Measurements from ENCODE around the gene SLC22A5.

Gene SLC22A5

GRCh38 chr5:132365213-132365612, 4.3 kb upstream of the SLC22A5 start:
- DNase-seq (ENCODE audit: low read depth in 2 of 2): no peak

GRCh38 chr5:132368186-132368585, 1.3 kb upstream of the SLC22A5 start:
- no peak for DNase-seq (ENCODE audit: low read depth in 2 of 2)

GRCh38 chr5:132369007-132369473, 470 bp upstream of the SLC22A5 start:
- DNase-seq (ENCODE audit: low read depth in 2 of 2): no peak

GRCh38 chr5:132370181-132370970, 866 bp downstream of the SLC22A5 start:
- DNase-seq (ENCODE audit: low read depth in 2 of 2): no peak

GRCh38 chr5:132370971-132371602, 1.6 kb downstream of the SLC22A5 start:
- DNase-seq (ENCODE audit: low read depth in 2 of 2): no peak

- no peak for DNase-seq (ENCODE audit: low read depth in 2 of 2)
Observed at GRCh38 chr5:132371603-132371994, 2.1 kb downstream of the SLC22A5 start.

GRCh38 chr5:132372127-132372526, 2.6 kb downstream of the SLC22A5 start:
- no peak for DNase-seq (ENCODE audit: low read depth in 2 of 2)

GRCh38 chr5:132372542-132372941, 3.0 kb downstream of the SLC22A5 start:
- no peak for DNase-seq (ENCODE audit: low read depth in 2 of 2)

- no peak for DNase-seq (ENCODE audit: low read depth in 2 of 2)
Observed at GRCh38 chr5:132375957-132376356, 6.4 kb downstream of the SLC22A5 start.

GRCh38 chr5:132376694-132377641, 7.5 kb downstream of the SLC22A5 start:
- DNase-seq (ENCODE audit: low read depth in 2 of 2): no peak

- DNase-seq (ENCODE audit: low read depth in 2 of 2): no peak
Observed at GRCh38 chr5:132377738-132378137, 8.2 kb downstream of the SLC22A5 start.

GRCh38 chr5:132378580-132378979, 9.1 kb downstream of the SLC22A5 start:
- DNase-seq (ENCODE audit: low read depth in 2 of 2): no peak

GRCh38 chr5:132380047-132380446, 10.5 kb downstream of the SLC22A5 start:
- no peak for DNase-seq (ENCODE audit: low read depth in 2 of 2)

- no peak for DNase-seq (ENCODE audit: low read depth in 2 of 2)
Observed at GRCh38 chr5:132380741-132381140, 11.2 kb downstream of the SLC22A5 start.

GRCh38 chr5:132381614-132382013, 12.1 kb downstream of the SLC22A5 start:
- DNase-seq (ENCODE audit: low read depth in 2 of 2): no peak

- no peak for DNase-seq (ENCODE audit: low read depth in 2 of 2)
Observed at GRCh38 chr5:132383261-132383660, 13.8 kb downstream of the SLC22A5 start.

GRCh38 chr5:132383984-132384383, 14.5 kb downstream of the SLC22A5 start:
- no peak for DNase-seq (ENCODE audit: low read depth in 2 of 2)

GRCh38 chr5:132384506-132385050, 15.1 kb downstream of the SLC22A5 start:
- DNase-seq (ENCODE audit: low read depth in 2 of 2): no peak

- DNase-seq (ENCODE audit: low read depth in 2 of 2): peak; percentile 23 to 28
Observed at GRCh38 chr5:132385326-132386105, 16.0 kb downstream of the SLC22A5 start.

- DNase-seq (ENCODE audit: low read depth in 2 of 2): peak; percentile 58 to 59
Observed at GRCh38 chr5:132386644-132387286, 17.3 kb downstream of the SLC22A5 start.
